ENCODE data around the gene SHISAL1. TPM values are rescaled to one million over a fixed set of nuclear protein-coding genes. Genes with fewer than 3 reads are reported as not detected.

SHISAL1 gene
- total RNA-seq, 4 donors from 2014 or later = 0.47 to 1.9 (median 0.75) TPM

GRCh38 chr22:44287121-44287693, 25.5 kb downstream of the SHISAL1 start:
- TF ChIP-seq CTCF (IDR thresholded peaks at IDR 0.05) = no peak
- ATAC-seq (ENCODE audit: low FRiP score) = no peak
- no peak for DNase-seq (ENCODE audit: low spot score)

- ATAC-seq (ENCODE audit: low FRiP score) (no peak), DNase-seq (ENCODE audit: low spot score) (no peak)
Observed at GRCh38 chr22:44286646-44287045, 26.1 kb downstream of the SHISAL1 start.

GRCh38 chr22:44284711-44285110, 28.0 kb downstream of the SHISAL1 start:
- no peak for ATAC-seq (ENCODE audit: low FRiP score)
- TF ChIP-seq CTCF (IDR thresholded peaks at IDR 0.05) = no peak
- no peak for DNase-seq (ENCODE audit: low spot score)

More at GRCh38 chr22:44286646-44287045, 26.1 kb downstream of the SHISAL1 start:
- no peak for TF ChIP-seq CTCF (IDR thresholded peaks at IDR 0.05)

GRCh38 chr22:44281768-44282637, 30.7 kb downstream of the SHISAL1 start:
- no peak for ATAC-seq (ENCODE audit: low FRiP score)
- no peak for TF ChIP-seq CTCF (IDR thresholded peaks at IDR 0.05)
- DNase-seq (ENCODE audit: low spot score) = no peak

GRCh38 chr22:44280665-44281188, 32.0 kb downstream of the SHISAL1 start:
- ATAC-seq (ENCODE audit: low FRiP score) = no peak
- no peak for TF ChIP-seq CTCF (IDR thresholded peaks at IDR 0.05)
- no peak for DNase-seq (ENCODE audit: low spot score)

GRCh38 chr22:44279069-44279360, 33.7 kb downstream of the SHISAL1 start:
- no peak for ATAC-seq (ENCODE audit: low FRiP score)
- no peak for DNase-seq (ENCODE audit: low spot score)
- TF ChIP-seq CTCF (IDR thresholded peaks at IDR 0.05) = no peak
